ENCODE measurements around the gene TK1.

GRCh38 chr17:78174870-78175642, 11.8 kb downstream of the TK1 start:
- TF ChIP-seq USF1 (IDR thresholded peaks at IDR 0.05) (no peak), FOXM1 (IDR thresholded peaks at IDR 0.05; ENCODE audit: borderline replicate concordance, low read depth) (no peak), EP300 (IDR thresholded peaks at IDR 0.05; ENCODE audit: borderline replicate concordance) (no peak), CREB1 (IDR thresholded peaks at IDR 0.05; ENCODE audit: low read depth) (no peak), REST (IDR thresholded peaks at IDR 0.05; ENCODE audit: low read depth) (no peak), RAD21 (IDR thresholded peaks at IDR 0.05; ENCODE audit: low read depth) (no peak), CEBPB (IDR thresholded peaks at IDR 0.05) (no peak), TAF1 (IDR thresholded peaks at IDR 0.05; ENCODE audit: low read depth) (no peak), TEAD4 (IDR thresholded peaks at IDR 0.05) (no peak), EGR1 (IDR thresholded peaks at IDR 0.05) (no peak), NFIC (IDR thresholded peaks at IDR 0.05) (no peak)

Data from Ishikawa (cell line).